Activated T-cell treated with anti-CD3 and anti-CD28 coated beads, Interleukin-2, amount 50 U/mL, for 72 hours (primary cell): ENCODE measurements around the gene KCNIP1. TPM values are rescaled to one million over a fixed set of nuclear protein-coding genes. Genes with fewer than 3 reads are reported as not detected.

Source experiments
- ATAC-seq, 2 donors: fragments of 150-1000 bp; cut with Tn5 transposase; replicated peaks in 1 of 2; 2 replicates each; pipeline ENCODE4 v1.10.0; 2021; ENCODE audit warnings: moderate library complexity in 2 of 2, mild to moderate bottlenecking in 1 of 2
- DNase-seq, 2 donors: peaks; one replicate each; pipeline ENCODE4 v3.0.0; 2021 to 2022; ENCODE audit warnings: mixed read lengths in 1 of 2
- H3K27ac Mint-ChIP-seq: one replicate; pipeline ENCODE4 v1.8.0; 2022; ENCODE audit warnings: mild to moderate bottlenecking, moderate library complexity, mixed read lengths
- H3K27me3 Mint-ChIP-seq: one replicate; pipeline ENCODE4 v1.8.0; 2022; ENCODE audit warnings: low read depth, mixed read lengths
- H3K36me3 Mint-ChIP-seq, 2 donors: one replicate each; pipeline ENCODE4 v1.8.0; 2022; ENCODE audit warnings: mixed read lengths in 2 of 2, mild to moderate bottlenecking in 1 of 2; ENCODE audit not compliant: insufficient read depth in 2 of 2
- H3K4me1 Mint-ChIP-seq: one replicate; pipeline ENCODE4 v1.8.0; 2022; ENCODE audit warnings: low read depth, mixed read lengths
- H3K4me3 Mint-ChIP-seq, 2 donors: one replicate each; pipeline ENCODE4 v1.8.0; 2022; ENCODE audit warnings: mild to moderate bottlenecking in 2 of 2, mixed read lengths in 2 of 2, moderate library complexity in 2 of 2
- H3K9me3 Mint-ChIP-seq, 2 donors: one replicate each; pipeline ENCODE4 v1.8.0; 2022; ENCODE audit warnings: mixed read lengths in 2 of 2
- total RNA-seq, 2 donors: library from RNA; stranded (reverse); gene quantifications; one replicate each; pipeline ENCODE4 v1.2.3, GENCODE V29; 2022

KCNIP1 gene
- total RNA-seq, 2 donors from 2014 or later = not detected

DNA sequence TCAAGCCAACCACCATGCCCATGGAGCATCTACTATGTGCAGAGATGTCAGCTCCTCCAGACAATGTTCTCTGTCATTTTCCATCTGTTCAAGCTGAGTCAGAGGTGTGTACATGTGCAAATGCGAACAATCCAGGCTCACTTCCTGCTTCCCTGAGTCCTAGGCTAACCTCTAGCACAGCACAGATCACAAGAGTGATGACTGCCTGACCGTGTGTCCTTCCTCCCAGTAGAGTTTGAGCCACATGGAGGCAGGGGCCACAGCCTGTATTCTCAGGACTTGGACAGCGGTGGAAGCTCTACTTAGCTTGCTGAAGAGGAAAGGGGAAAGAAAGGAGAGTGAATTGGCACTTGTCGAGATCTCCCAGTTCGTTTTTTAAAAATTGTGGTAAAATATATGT, 87.2 kb downstream of the KCNIP1 start:
- Mint-ChIP-seq H3K27ac (no peak overlapping the region), H3K4me3 (no peak overlapping the region), H3K27me3 (peaks cover 77% of the 10 kb centered on the region), H3K36me3 (peaks cover 0 to 3% of the 10 kb centered on the region in 2 donors), H3K9me3 (peaks cover 0 to 3% of the 10 kb centered on the region in 2 donors), H3K4me1 (peaks cover under 1% of the 10 kb centered on the region)
- ATAC-seq (no peak), DNase-seq (no peak)

- ATAC-seq (no peak), DNase-seq (no peak)
- H3K27me3 Mint-ChIP-seq = peaks cover 87% of the 10 kb centered on the region
- H3K36me3 Mint-ChIP-seq = no peaks in the 10 kb centered on the region
- no peak overlapping the region for H3K27ac Mint-ChIP-seq
- peaks cover 30% of the 10 kb centered on the region for H3K4me1 Mint-ChIP-seq
- no peaks in the 10 kb centered on the region for H3K9me3 Mint-ChIP-seq
- H3K4me3 Mint-ChIP-seq = no peak overlapping the region
Measured at GRCh38 chr5:170596482-170597044, 92.7 kb downstream of the KCNIP1 start.

- H3K36me3 Mint-ChIP-seq = no peaks in the 10 kb centered on the region
- H3K27me3 Mint-ChIP-seq = peaks cover 86% of the 10 kb centered on the region
- peak overlapping the region in 1 of 2 donors; percentile 43 for H3K4me3 Mint-ChIP-seq
- no peaks in the 10 kb centered on the region for H3K9me3 Mint-ChIP-seq
- H3K4me1 Mint-ChIP-seq = peaks cover 30% of the 10 kb centered on the region
- no peak overlapping the region for H3K27ac Mint-ChIP-seq
- DNase-seq = peak; percentile 63 to 73
- peak; percentile 92 to 94 for ATAC-seq
Measured at GRCh38 chr5:170597109-170597751, 93.4 kb downstream of the KCNIP1 start.

DNA sequence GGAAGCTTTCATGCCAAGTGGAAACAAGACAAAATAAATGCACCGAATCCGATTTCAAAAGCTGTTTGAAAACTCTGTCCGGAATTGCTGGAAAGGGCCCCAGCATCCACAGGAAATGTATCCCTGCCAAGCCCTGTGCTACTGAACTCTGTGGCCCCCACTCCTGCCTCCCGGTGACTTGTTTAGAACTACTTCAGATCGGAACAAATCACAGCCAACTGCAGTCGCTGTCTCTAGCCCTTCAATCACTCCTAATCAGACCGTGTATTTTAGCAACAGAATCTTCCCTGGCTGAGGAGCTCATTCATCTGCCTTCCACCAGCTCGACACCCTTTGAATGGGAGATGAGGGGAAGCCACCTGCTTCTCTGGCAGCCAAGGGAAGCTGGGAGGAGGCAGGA, 94.1 kb downstream of the KCNIP1 start:
- H3K27me3 Mint-ChIP-seq = peaks cover 86% of the 10 kb centered on the region
- H3K27ac Mint-ChIP-seq = no peak overlapping the region
- no peaks in the 10 kb centered on the region for H3K36me3 Mint-ChIP-seq
- peak overlapping the region in 1 of 2 donors; percentile 11 for H3K4me3 Mint-ChIP-seq
- no peaks in the 10 kb centered on the region for H3K9me3 Mint-ChIP-seq
- no peak for ATAC-seq
- H3K4me1 Mint-ChIP-seq = peaks cover 30% of the 10 kb centered on the region
- no peak for DNase-seq

DNA sequence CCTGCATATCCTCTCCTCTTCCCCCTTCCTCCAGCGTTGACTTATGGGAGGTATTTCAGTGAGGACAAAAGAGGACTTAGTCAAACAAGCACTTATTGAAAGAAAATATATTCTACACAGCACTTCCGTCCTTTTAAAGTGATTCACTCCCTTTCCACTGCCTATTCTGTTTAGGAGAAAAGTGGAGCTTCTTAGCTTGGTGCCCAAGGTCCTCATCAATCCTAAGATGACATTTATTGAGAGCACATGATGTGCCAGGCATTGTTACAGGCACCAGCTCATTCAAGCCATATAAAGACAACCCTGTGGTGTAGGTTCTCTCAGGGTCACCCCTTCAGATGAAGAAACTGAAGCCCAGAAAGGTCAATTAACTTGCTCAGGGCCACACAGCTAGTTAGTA, 95.9 kb downstream of the KCNIP1 start:
- ATAC-seq = no peak
- H3K4me3 Mint-ChIP-seq = no peak overlapping the region
- H3K4me1 Mint-ChIP-seq = peaks cover 36% of the 10 kb centered on the region
- DNase-seq = no peak
- no peaks in the 10 kb centered on the region for H3K9me3 Mint-ChIP-seq
- peaks cover 86% of the 10 kb centered on the region for H3K27me3 Mint-ChIP-seq
- no peak overlapping the region for H3K27ac Mint-ChIP-seq
- no peaks in the 10 kb centered on the region for H3K36me3 Mint-ChIP-seq

DNA sequence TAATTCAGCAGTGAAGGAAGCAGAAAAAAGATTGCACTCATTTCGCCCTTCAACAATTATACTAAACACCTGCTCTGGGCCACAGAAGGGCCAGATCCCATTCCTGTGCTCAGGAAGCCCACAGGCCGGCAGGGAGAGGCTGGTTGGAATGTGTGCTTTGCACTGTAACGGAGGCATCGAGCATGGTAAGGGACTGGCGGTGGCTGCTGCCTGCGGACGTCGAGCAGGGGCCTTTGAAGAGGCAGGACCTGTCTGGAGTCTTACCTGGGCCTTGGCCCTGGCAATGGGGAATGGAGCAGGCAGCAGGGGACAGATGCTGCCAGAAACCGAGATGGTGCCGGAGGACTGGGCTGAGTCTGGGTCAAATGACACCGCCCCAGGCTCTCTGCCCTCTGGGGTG, 97.8 kb downstream of the KCNIP1 start:
- H3K4me3 Mint-ChIP-seq = no peak overlapping the region
- H3K4me1 Mint-ChIP-seq = peaks cover 30% of the 10 kb centered on the region
- DNase-seq = no peak
- no peak overlapping the region for H3K27ac Mint-ChIP-seq
- ATAC-seq = no peak
- no peaks in the 10 kb centered on the region for H3K9me3 Mint-ChIP-seq
- no peaks in the 10 kb centered on the region for H3K36me3 Mint-ChIP-seq
- H3K27me3 Mint-ChIP-seq = peaks cover 79% of the 10 kb centered on the region

- ATAC-seq = no peak
Measured at GRCh38 chr5:170603109-170603508, 99.3 kb downstream of the KCNIP1 start.

GRCh38 chr5:170603578-170604565, 100.1 kb downstream of the KCNIP1 start:
- Mint-ChIP-seq H3K4me1 (peaks cover 7% of the 10 kb centered on the region), H3K9me3 (no peaks in the 10 kb centered on the region), H3K4me3 (no peak overlapping the region), H3K27ac (no peak overlapping the region), H3K27me3 (peaks cover 75% of the 10 kb centered on the region), H3K36me3 (no peaks in the 10 kb centered on the region)
- DNase-seq (peak; percentile 65), ATAC-seq (peak; percentile 73 to 77)

More at GRCh38 chr5:170603109-170603508, 99.3 kb downstream of the KCNIP1 start:
- Mint-ChIP-seq H3K36me3 (no peaks in the 10 kb centered on the region), H3K27me3 (peaks cover 83% of the 10 kb centered on the region), H3K9me3 (no peaks in the 10 kb centered on the region), H3K4me1 (peaks cover 15% of the 10 kb centered on the region), H3K27ac (no peak overlapping the region), H3K4me3 (no peak overlapping the region)
- DNase-seq = no peak

DNA sequence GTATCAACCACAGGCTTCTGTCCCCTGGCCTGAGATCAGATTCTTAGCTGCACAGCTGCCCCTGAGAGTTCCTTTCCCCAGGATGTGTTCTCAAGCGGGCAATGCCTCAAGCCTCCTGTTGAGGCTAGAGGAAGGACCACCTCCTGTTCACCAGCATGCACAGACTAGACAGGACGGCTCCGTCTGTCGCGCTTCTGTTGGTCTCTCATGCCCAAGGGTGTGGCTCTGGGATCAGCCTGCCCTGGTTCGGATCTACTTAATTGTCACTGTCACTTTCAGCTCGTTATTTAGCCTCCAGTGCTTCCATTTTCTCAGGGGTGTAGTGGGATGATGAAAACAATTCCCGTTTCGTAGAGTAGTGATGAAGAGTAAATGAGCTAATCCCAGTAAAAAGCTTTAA, 103.1 kb downstream of the KCNIP1 start:
- Mint-ChIP-seq H3K9me3 (no peaks in the 10 kb centered on the region), H3K27ac (no peak overlapping the region), H3K4me3 (no peak overlapping the region), H3K4me1 (peaks cover 5% of the 10 kb centered on the region), H3K27me3 (peaks cover 46% of the 10 kb centered on the region), H3K36me3 (no peaks in the 10 kb centered on the region)
- ATAC-seq (no peak), DNase-seq (no peak)

DNA sequence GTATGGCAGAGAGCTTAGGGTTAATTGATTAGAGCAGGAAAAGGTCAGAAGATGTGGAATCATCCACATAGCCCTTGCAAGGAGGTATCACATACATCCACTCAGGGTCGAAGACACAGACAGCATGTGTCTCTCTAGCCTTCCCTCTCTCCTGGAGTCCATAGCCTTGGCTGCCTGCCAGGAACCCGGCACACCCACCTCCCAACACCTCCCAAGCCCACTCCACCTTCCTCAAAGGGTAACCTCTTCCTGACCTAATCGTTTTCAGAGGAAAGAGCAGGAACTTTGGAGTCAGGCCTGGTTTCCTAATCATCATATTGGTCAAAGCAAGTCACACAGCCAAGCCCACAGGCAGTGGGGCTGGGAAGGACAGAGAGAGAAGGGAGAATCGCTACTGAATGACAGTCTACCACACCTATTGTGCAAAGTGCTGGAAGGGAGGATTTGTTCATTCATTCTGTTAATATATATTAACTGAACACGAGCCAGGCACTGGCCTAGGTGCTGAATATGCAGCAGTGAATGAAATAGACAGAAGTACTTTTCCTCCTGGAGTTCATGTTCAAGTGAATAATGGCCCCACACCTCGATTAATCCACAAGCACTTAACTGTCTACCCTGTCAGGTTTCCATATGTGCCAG, 107.8 kb downstream of the KCNIP1 start:
- ATAC-seq (no peak), DNase-seq (no peak)
- H3K36me3 Mint-ChIP-seq = no peaks in the 10 kb centered on the region
- H3K4me3 Mint-ChIP-seq = no peak overlapping the region
- H3K9me3 Mint-ChIP-seq = no peaks in the 10 kb centered on the region
- peaks cover 5% of the 10 kb centered on the region for H3K4me1 Mint-ChIP-seq
- peaks cover 28% of the 10 kb centered on the region for H3K27me3 Mint-ChIP-seq
- H3K27ac Mint-ChIP-seq = no peak overlapping the region

DNA sequence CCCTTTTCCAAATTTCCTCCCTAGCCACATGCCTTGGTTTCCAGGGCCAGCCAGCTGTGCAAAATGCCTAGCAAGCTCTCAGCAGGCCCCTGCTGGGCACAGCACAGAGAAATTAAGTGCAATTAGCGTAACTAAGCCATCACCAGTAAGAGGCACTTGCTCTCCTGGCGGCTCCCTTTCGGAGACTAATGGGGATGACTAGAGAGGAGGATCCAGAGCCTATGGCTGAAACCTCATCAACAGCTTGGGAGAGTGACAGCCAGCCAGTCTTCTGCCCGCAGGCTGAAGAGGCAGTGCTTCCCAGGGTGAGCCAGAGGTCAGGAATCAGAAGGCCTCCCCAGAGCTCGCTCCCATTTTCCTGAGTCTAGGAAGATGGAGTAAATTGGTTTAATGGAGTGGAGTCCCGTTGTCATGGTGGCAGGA, 108.4 kb downstream of the KCNIP1 start:
- H3K27me3 Mint-ChIP-seq = peaks cover 28% of the 10 kb centered on the region
- H3K4me3 Mint-ChIP-seq = no peak overlapping the region
- no peak for DNase-seq
- H3K36me3 Mint-ChIP-seq = no peaks in the 10 kb centered on the region
- no peak overlapping the region for H3K27ac Mint-ChIP-seq
- no peak for ATAC-seq
- peaks cover 5% of the 10 kb centered on the region for H3K4me1 Mint-ChIP-seq
- no peaks in the 10 kb centered on the region for H3K9me3 Mint-ChIP-seq

DNA sequence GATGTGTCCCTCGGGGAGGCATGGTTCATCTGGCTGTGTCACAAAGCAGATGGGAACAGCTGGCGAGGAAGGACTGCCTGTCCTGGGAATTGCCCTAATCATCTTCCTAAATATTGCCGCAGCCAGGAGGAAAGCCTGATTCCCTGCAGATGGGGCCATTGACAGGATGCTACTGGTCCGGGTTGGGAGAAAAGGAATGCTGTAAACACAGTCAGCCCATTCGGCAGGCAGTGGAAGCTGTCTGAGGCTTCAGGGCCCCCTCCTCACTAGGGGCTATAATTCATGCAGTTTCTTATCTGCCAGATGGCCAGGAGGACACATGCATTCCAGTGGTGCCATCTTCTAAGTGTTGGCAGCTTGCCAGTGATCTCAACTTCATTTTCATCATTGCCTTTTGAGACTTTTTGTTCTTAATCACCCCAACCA, 110.3 kb downstream of the KCNIP1 start:
- H3K27ac Mint-ChIP-seq = no peak overlapping the region

DNA sequence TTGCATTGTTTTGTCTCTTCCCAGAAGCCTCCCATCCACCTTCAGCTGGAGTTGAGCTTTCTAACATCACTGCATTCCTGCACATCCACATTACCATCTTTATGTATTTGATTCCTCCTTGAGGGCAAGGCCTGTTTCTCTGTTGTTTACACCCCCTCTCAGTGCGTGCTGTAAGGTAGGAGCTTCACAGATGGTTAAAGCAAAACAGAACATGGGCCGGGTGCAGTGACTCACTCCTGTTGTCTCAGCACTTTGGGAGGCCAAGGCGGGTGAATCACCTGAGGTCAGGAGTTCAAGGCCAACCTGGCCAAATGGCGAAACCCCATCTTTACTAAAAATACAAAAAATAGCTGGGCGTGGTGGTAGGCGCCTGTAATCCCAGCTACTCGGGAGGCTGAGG, 110.9 kb downstream of the KCNIP1 start:
- H3K4me3 Mint-ChIP-seq = no peak overlapping the region
- DNase-seq (peak in 1 of 2 donors; percentile 27), ATAC-seq (peak in 1 of 2 donors; percentile 72)
- H3K27ac Mint-ChIP-seq = no peak overlapping the region
- peaks cover 33% of the 10 kb centered on the region for H3K27me3 Mint-ChIP-seq
- peaks cover 5% of the 10 kb centered on the region for H3K4me1 Mint-ChIP-seq
- no peaks in the 10 kb centered on the region for H3K36me3 Mint-ChIP-seq
- H3K9me3 Mint-ChIP-seq = no peaks in the 10 kb centered on the region

More for the DNA sequence above, 110.3 kb downstream of the KCNIP1 start:
- ATAC-seq = no peak
- peaks cover 5% of the 10 kb centered on the region for H3K4me1 Mint-ChIP-seq
- no peak for DNase-seq
- peaks cover 33% of the 10 kb centered on the region for H3K27me3 Mint-ChIP-seq
- no peaks in the 10 kb centered on the region for H3K9me3 Mint-ChIP-seq
- no peak overlapping the region for H3K4me3 Mint-ChIP-seq
- H3K36me3 Mint-ChIP-seq = no peaks in the 10 kb centered on the region
